Measurements from ENCODE around the gene HEATR1. TPM values are rescaled to one million over a fixed set of nuclear protein-coding genes. Genes with fewer than 3 reads are reported as not detected.

Gene HEATR1
- total and polyA plus RNA-seq, 9 donors = 5.4 to 51.6 (median 25.0) TPM

- intact Hi-C loops (cut with DNase I) = no loop called here
- H3K27me3 ChIP-seq = no peaks in the 10 kb centered on the region
- H3K36me3 ChIP-seq = no peaks in the 10 kb centered on the region
- TF ChIP-seq CTCF (IDR thresholded peaks at IDR 0.05) (no peak), POLR2A (IDR thresholded peaks at IDR 0.05) (no peak), EP300 (IDR thresholded peaks at IDR 0.05) (no peak)
- H3K27ac ChIP-seq = no peak overlapping the region
- H3K4me3 ChIP-seq = no peak overlapping the region
- H3K4me1 ChIP-seq (ENCODE audit: insufficient read depth) = no peaks in the 10 kb centered on the region
- no peaks in the 10 kb centered on the region for H3K9me3 ChIP-seq
- 53 to 73% (median 61%) methylated on average over 9 of the region's 9 CpGs for WGBS, 3 donors
- no peak for DNase-seq
These were observed 46.2 kb downstream of the HEATR1 start for GRCh38 chr1:236558081-236558480.

GRCh38 chr1:236556606-236557005, 47.7 kb downstream of the HEATR1 start:
- WGBS, 3 donors = 91 to 93% (median 92%) methylated on average over 7 of the region's 7 CpGs
- Histone ChIP-seq H3K36me3 (no peaks in the 10 kb centered on the region), H3K27ac (no peak overlapping the region), H3K4me3 (no peak overlapping the region), H3K27me3 (no peaks in the 10 kb centered on the region), H3K4me1 (ENCODE audit: insufficient read depth) (no peaks in the 10 kb centered on the region), H3K9me3 (no peaks in the 10 kb centered on the region)
- TF ChIP-seq CTCF (IDR thresholded peaks at IDR 0.05) = no peak
- TF ChIP-seq EP300 (IDR thresholded peaks at IDR 0.05) = no peak
- no peak for TF ChIP-seq POLR2A (IDR thresholded peaks at IDR 0.05)
- DNase-seq = no peak
- intact Hi-C loops (cut with DNase I) = no loop called here

DNA sequence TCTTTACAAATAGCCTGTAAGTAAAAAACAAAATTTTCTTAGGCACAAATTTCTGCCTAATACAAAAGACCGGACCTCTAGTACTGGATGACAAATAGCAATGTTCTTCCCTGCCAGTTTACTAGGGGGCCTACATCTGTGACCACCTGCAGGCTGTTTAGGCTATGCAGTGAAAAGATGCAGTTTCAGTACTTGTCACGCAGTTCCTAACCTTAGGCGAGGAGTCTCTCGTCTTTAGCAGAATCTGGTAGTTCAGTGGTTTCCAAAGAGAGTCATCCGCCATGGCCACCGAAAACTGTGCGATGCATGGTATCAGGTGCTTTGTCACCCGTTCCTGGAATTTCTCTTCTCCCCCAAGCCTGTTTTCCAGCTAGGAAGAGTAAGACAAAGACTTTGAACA, 50.9 kb downstream of the HEATR1 start:
- Histone ChIP-seq H3K27ac (no peak overlapping the region), H3K27me3 (no peaks in the 10 kb centered on the region), H3K4me3 (no peak overlapping the region), H3K4me1 (ENCODE audit: insufficient read depth) (no peaks in the 10 kb centered on the region), H3K9me3 (no peaks in the 10 kb centered on the region), H3K36me3 (no peaks in the 10 kb centered on the region)
- TF ChIP-seq CTCF (IDR thresholded peaks at IDR 0.05) (no peak), POLR2A (IDR thresholded peaks at IDR 0.05) (no peak), EP300 (IDR thresholded peaks at IDR 0.05) (no peak)
- intact Hi-C loops (cut with DNase I) = no loop called here
- WGBS, 3 donors = 79 to 83% (median 80%) methylated on average over 8 of the region's 8 CpGs
- DNase-seq = no peak

GRCh38 chr1:236552901-236553300, 51.4 kb downstream of the HEATR1 start:
- WGBS, 3 donors = 24 to 44% (median 33%) methylated on average over 1 of the region's 1 CpG
- no peak overlapping the region for H3K27ac ChIP-seq
- TF ChIP-seq POLR2A (IDR thresholded peaks at IDR 0.05) (no peak), EP300 (IDR thresholded peaks at IDR 0.05) (no peak), CTCF (IDR thresholded peaks at IDR 0.05) (no peak)
- no peak for DNase-seq
- no peaks in the 10 kb centered on the region for H3K36me3 ChIP-seq
- intact Hi-C loops (cut with DNase I) = no loop called here
- H3K4me3 ChIP-seq = no peak overlapping the region
- H3K9me3 ChIP-seq = no peaks in the 10 kb centered on the region
- H3K4me1 ChIP-seq (ENCODE audit: insufficient read depth) = no peaks in the 10 kb centered on the region
- H3K27me3 ChIP-seq = no peaks in the 10 kb centered on the region

- no peak for TF ChIP-seq POLR2A (IDR thresholded peaks at IDR 0.05)
- TF ChIP-seq EP300 (IDR thresholded peaks at IDR 0.05) = no peak
- TF ChIP-seq CTCF (IDR thresholded peaks at IDR 0.05) = no peak
- Histone ChIP-seq H3K27ac (no peak overlapping the region), H3K9me3 (no peaks in the 10 kb centered on the region), H3K36me3 (no peaks in the 10 kb centered on the region), H3K4me3 (no peak overlapping the region), H3K4me1 (ENCODE audit: insufficient read depth) (no peaks in the 10 kb centered on the region), H3K27me3 (no peaks in the 10 kb centered on the region)
- intact Hi-C loops (cut with DNase I) = no loop called here
- WGBS, 3 donors = 87 to 88% (median 87%) methylated on average over 6 of the region's 6 CpGs
- no peak for DNase-seq
These were observed 52.2 kb downstream of the HEATR1 start for GRCh38 chr1:236552096-236552495.

All from ovary (tissue), 9 donors.